IMR-90 (cell line): ENCODE results near the gene RGS4.

Source experiments
- CTCF ChIP-seq: conservative IDR thresholded peaks from 2 replicates; pipeline ENCODE4 v1.5.1; 2012; ENCODE audit warnings: mild to moderate bottlenecking, low read depth, low read length, improper control_type of control experiment
- POLR2A ChIP-seq: IDR thresholded peaks from 2 replicates; pipeline ENCODE4 v1.6.1; 2012; ENCODE audit warnings: mild to moderate bottlenecking, low read depth, low read length
- USF2 ChIP-seq: fragments of 150-350 bp; IDR thresholded peaks from 2 replicates; pipeline ENCODE4 v1.6.1; 2017; ENCODE audit warnings: mild to moderate bottlenecking, antibody characterized with exemption, low read length, low read depth

- TF ChIP-seq CTCF: no peak
- no peak for TF ChIP-seq POLR2A
- no peak for TF ChIP-seq USF2
Observed at GRCh38 chr1:163050496-163050895, 18.7 kb upstream of the RGS4 start.
